Natural killer cell (primary cell): ENCODE data around the gene PPFIA3. TPM values are rescaled to one million over a fixed set of nuclear protein-coding genes. Genes with fewer than 3 reads are reported as not detected.

Experiments used
- ATAC-seq, 3 donors: fragments of 150-1000 bp in 2 of 3; fragments of 200-7000 bp in 1 of 3; cut with Tn5 transposase; 1 replicate in 1 of 3; 2 replicates in 2 of 3; pipeline ENCODE4 v1.10.0; 2021; ENCODE audit warnings: mild to moderate bottlenecking in 2 of 3, moderate library complexity in 2 of 3
- DNase-seq, 2 donors: peaks; one replicate each; pipeline versions ENCODE4 v3.0.0 to v3.0.0-alpha.2; 2013 to 2021; ENCODE audit warnings: mixed read lengths in 1 of 2
- H3K27ac ChIP-seq: one replicate; pipeline ENCODE4 v1.5.1; 2013; ENCODE audit warnings: mild to moderate bottlenecking, low read length
- H3K27me3 ChIP-seq: one replicate; pipeline ENCODE4 v1.6.1; 2013; ENCODE audit warnings: low read length; ENCODE audit not compliant: control insufficient read depth, insufficient read depth
- H3K36me3 ChIP-seq: one replicate; pipeline ENCODE4 v1.6.1; 2013; ENCODE audit warnings: low read length; ENCODE audit not compliant: control insufficient read depth, insufficient read depth
- H3K4me1 ChIP-seq: one replicate; pipeline ENCODE4 v1.6.1; 2013; ENCODE audit warnings: low read length; ENCODE audit not compliant: control insufficient read depth, insufficient read depth
- H3K4me3 ChIP-seq: one replicate; pipeline ENCODE4 v1.5.1; 2013; ENCODE audit warnings: low read length
- H3K9me3 ChIP-seq: one replicate; pipeline ENCODE4 v1.6.1; 2013; ENCODE audit warnings: low read length; ENCODE audit not compliant: control insufficient read depth, insufficient read depth
- H3K27ac Mint-ChIP-seq, 2 donors: one replicate each; pipeline ENCODE4 v1.8.0; 2022; ENCODE audit warnings: mild to moderate bottlenecking in 2 of 2, mixed read lengths in 2 of 2, moderate library complexity in 1 of 2
- H3K27me3 Mint-ChIP-seq, 2 donors: one replicate each; pipeline ENCODE4 v1.8.0; 2022; ENCODE audit warnings: low read depth in 2 of 2, mixed read lengths in 2 of 2
- H3K36me3 Mint-ChIP-seq: one replicate; pipeline ENCODE4 v1.8.0; 2022; ENCODE audit warnings: mixed read lengths
- H3K4me1 Mint-ChIP-seq, 2 donors: one replicate each; pipeline ENCODE4 v1.8.0; 2022; ENCODE audit warnings: mixed read lengths in 2 of 2
- H3K4me3 Mint-ChIP-seq: one replicate; pipeline ENCODE4 v1.8.0; 2022; ENCODE audit warnings: mild to moderate bottlenecking, moderate library complexity, mixed read lengths
- H3K9me3 Mint-ChIP-seq, 2 donors: one replicate each; pipeline ENCODE4 v1.8.0; 2022; ENCODE audit warnings: mixed read lengths in 2 of 2
- CTCF ChIP-seq: fragments of 200-600 bp; IDR thresholded peaks from one replicate; pipeline ENCODE4 v1.8.0; 2022; ENCODE audit warnings: antibody characterized with exemption
- WGBS: methylation state at CpG from one replicate; pipeline ENCODE4 v1.1.7; 2013; ENCODE audit warnings: missing lambda C conversion rate; ENCODE audit not compliant: insufficient coverage; 5-methylcytosine and 5-hydroxymethylcytosine counted together
- intact Hi-C: fragments of 100-400 bp; cut with micrococcal nuclease; formaldehyde crosslinking; loops from one replicate; pipeline ENCODE4 v1.14.2; 2022
- total RNA-seq, 4 donors: library from RNA; stranded (reverse); fragments of 120-200 nt in 1 of 4; gene quantifications; one replicate each; pipeline versions ENCODE4 v1.2.3 to v1.2.4, GENCODE V29; 2013 to 2022

Gene PPFIA3
- total RNA-seq, 3 donors from 2014 or later (not counting 1 experiment from before 2014, with no cell fraction given): 5.3 to 5.5 (median 5.3) TPM

- Histone ChIP-seq H3K4me1 (no peaks in the 10 kb centered on the region), H3K9me3 (no peaks in the 10 kb centered on the region), H3K27me3 (no peaks in the 10 kb centered on the region), H3K36me3 (peaks cover 45% of the 10 kb centered on the region), H3K27ac (no peak overlapping the region), H3K4me3 (no peak overlapping the region)
- intact Hi-C loops: no loop called here
- Mint-ChIP-seq H3K4me3 (no peak overlapping the region), H3K27me3 (no peaks in the 10 kb centered on the region), H3K27ac (no peak overlapping the region), H3K36me3 (peaks cover 11% of the 10 kb centered on the region), H3K9me3 (no peaks in the 10 kb centered on the region), H3K4me1 (peaks cover 12 to 24% of the 10 kb centered on the region in 2 donors)
- TF ChIP-seq CTCF: no peak
- ATAC-seq (peak in 1 of 3 donors; percentile 9), DNase-seq (no peak)
- WGBS: 98% methylated on average over 93 of the region's 93 CpGs
Measured at GRCh38 chr19:49107625-49108459, 11.5 kb upstream of the PPFIA3 start.

GRCh38 chr19:49109051-49109450 lies 10.3 kb upstream of the PPFIA3 start:
- peaks cover 19 to 31% of the 10 kb centered on the region in 2 donors for H3K4me1 Mint-ChIP-seq
- ATAC-seq (no peak), DNase-seq (no peak)
- no peaks in the 10 kb centered on the region for H3K9me3 Mint-ChIP-seq
- no peaks in the 10 kb centered on the region for H3K27me3 ChIP-seq
- no peak overlapping the region for H3K4me3 Mint-ChIP-seq
- peaks cover 34% of the 10 kb centered on the region for H3K36me3 ChIP-seq
- no peaks in the 10 kb centered on the region for H3K9me3 ChIP-seq
- peaks cover 11% of the 10 kb centered on the region for H3K36me3 Mint-ChIP-seq
- H3K27ac Mint-ChIP-seq: no peak overlapping the region
- H3K27me3 Mint-ChIP-seq: no peaks in the 10 kb centered on the region
- intact Hi-C loops: no loop called here
- H3K27ac ChIP-seq: no peak overlapping the region
- no peak overlapping the region for H3K4me3 ChIP-seq
- peaks cover 10% of the 10 kb centered on the region for H3K4me1 ChIP-seq
- WGBS: 94% methylated on average over 5 of the region's 5 CpGs
- no peak for TF ChIP-seq CTCF

- Mint-ChIP-seq H3K4me1 (peaks cover 19 to 32% of the 10 kb centered on the region in 2 donors), H3K4me3 (no peak overlapping the region), H3K36me3 (peaks cover 11% of the 10 kb centered on the region), H3K27me3 (no peaks in the 10 kb centered on the region), H3K9me3 (no peaks in the 10 kb centered on the region), H3K27ac (no peak overlapping the region)
- DNase-seq (no peak), ATAC-seq (no peak)
- WGBS: 97% methylated on average over 8 of the region's 8 CpGs
- TF ChIP-seq CTCF: no peak
- no peaks in the 10 kb centered on the region for H3K27me3 ChIP-seq
- peaks cover 30% of the 10 kb centered on the region for H3K36me3 ChIP-seq
- H3K27ac ChIP-seq: no peak overlapping the region
- no peak overlapping the region for H3K4me3 ChIP-seq
- intact Hi-C loops: no loop called here
- H3K4me1 ChIP-seq: peaks cover 12% of the 10 kb centered on the region
- no peaks in the 10 kb centered on the region for H3K9me3 ChIP-seq
Measured at GRCh38 chr19:49109569-49110233, 9.6 kb upstream of the PPFIA3 start.
